HepG2 (cell line): ENCODE data around the gene PAXX. TPM values are rescaled to one million over a fixed set of nuclear protein-coding genes. Genes with fewer than 3 reads are reported as not detected.

Experiments
- ARID5B ChIP-seq: IDR thresholded peaks from 2 replicates; pipeline ENCODE4 v1.4.0; 2020; ENCODE audit warnings: mild to moderate bottlenecking, missing genetic modification reagents
- ARNT ChIP-seq: fragments of 450-650 bp; IDR thresholded peaks from 2 replicates; pipeline ENCODE4 v1.6.1; 2017
- DRAP1 ChIP-seq: IDR thresholded peaks from 2 replicates; pipeline ENCODE4 v1.6.1; 2016; ENCODE audit warnings: missing genetic modification reagents, missing compliant biosample characterization
- GFI1 ChIP-seq: sonication (generic); formaldehyde crosslinking; IDR thresholded peaks from 2 replicates; pipeline ENCODE4 v1.5.0; 2020; ENCODE audit warnings: missing genetic modification reagents, mild to moderate bottlenecking, borderline replicate concordance
- TEF ChIP-seq: sonication (generic); formaldehyde crosslinking; IDR thresholded peaks from 2 replicates; pipeline ENCODE4 v1.5.0; 2020; ENCODE audit warnings: missing genetic modification reagents
- XRCC5 ChIP-seq: fragments of 200-400 bp; formaldehyde crosslinking; optimal IDR thresholded peaks from 2 replicates; pipeline ENCODE3; 2017; ENCODE audit warnings: mild to moderate bottlenecking, low read length
- ZNF30 ChIP-seq: sonication (generic); formaldehyde crosslinking; IDR thresholded peaks from 2 replicates; pipeline ENCODE4 v1.5.0; 2020; ENCODE audit warnings: mild to moderate bottlenecking, missing genetic modification reagents
- ZNF572 ChIP-seq: sonication (generic); formaldehyde crosslinking; IDR thresholded peaks from 2 replicates; pipeline ENCODE4 v1.5.1; 2020; ENCODE audit warnings: mild to moderate bottlenecking, missing genetic modification reagents
- ZNF660 ChIP-seq: sonication (generic); formaldehyde crosslinking; IDR thresholded peaks from 2 replicates; pipeline ENCODE4 v1.5.1; 2020; ENCODE audit warnings: mild to moderate bottlenecking, low read depth, missing genetic modification reagents, borderline replicate concordance
- ZNF792 ChIP-seq: IDR thresholded peaks from 2 replicates; pipeline ENCODE4 v1.6.1; 2016
- polyA plus RNA-seq, 8 experiments: library from polyadenylated mRNA; depleted of rRNA in 3 of 8; stranded (reverse) in 7 of 8; unstranded in 1 of 8; fragments of >200 nt; fragmentation: Illumina TruSeq in 4 of 8; extraction: Trizol in 4 of 8; gene quantifications; 2 replicates each; pipeline versions ENCODE4 v1.2.1 to v1.2.3, GENCODE V29; 2011 to 2016; ENCODE audit warnings: low read depth in 4 of 8, missing spikeins in 1 of 8, mixed read lengths in 1 of 8; ENCODE audit not compliant: insufficient read depth in 1 of 8
- total RNA-seq, 5 experiments: library from RNA; depleted of rRNA; stranded (reverse); fragments of >200 nt; fragmentation: Illumina TruSeq; extraction: Trizol; gene quantifications; 2 replicates each; pipeline ENCODE4 v1.2.3, GENCODE V29; 2016; ENCODE audit warnings: low read depth in 1 of 5
- TF ChIP-seq, protein P1 (sequence below): sonication (generic); formaldehyde crosslinking; conservative IDR thresholded peaks from 2 replicates; pipeline ENCODE4 v1.4.0; 2020; ENCODE audit warnings: mild to moderate bottlenecking, missing genetic modification reagents, moderate library complexity
- TF ChIP-seq, protein P2 (sequence below): sonication (generic); formaldehyde crosslinking; IDR thresholded peaks from 2 replicates; pipeline ENCODE4 v1.9.0; 2022; ENCODE audit warnings: missing genetic modification reagents, mild to moderate bottlenecking, borderline replicate concordance
- TF ChIP-seq, protein P3 (sequence below): sonication (generic); formaldehyde crosslinking; IDR thresholded peaks from 2 replicates; pipeline ENCODE4 v1.5.0; 2020; ENCODE audit warnings: mild to moderate bottlenecking, missing genetic modification reagents, moderate library complexity

The PAXX gene
- total and polyA plus RNA-seq, 2 of the 13 experiments (the other 11 are each of a cell fraction or from before 2014, with no cell fraction given) = 14.0 to 31.9 TPM

DNA sequence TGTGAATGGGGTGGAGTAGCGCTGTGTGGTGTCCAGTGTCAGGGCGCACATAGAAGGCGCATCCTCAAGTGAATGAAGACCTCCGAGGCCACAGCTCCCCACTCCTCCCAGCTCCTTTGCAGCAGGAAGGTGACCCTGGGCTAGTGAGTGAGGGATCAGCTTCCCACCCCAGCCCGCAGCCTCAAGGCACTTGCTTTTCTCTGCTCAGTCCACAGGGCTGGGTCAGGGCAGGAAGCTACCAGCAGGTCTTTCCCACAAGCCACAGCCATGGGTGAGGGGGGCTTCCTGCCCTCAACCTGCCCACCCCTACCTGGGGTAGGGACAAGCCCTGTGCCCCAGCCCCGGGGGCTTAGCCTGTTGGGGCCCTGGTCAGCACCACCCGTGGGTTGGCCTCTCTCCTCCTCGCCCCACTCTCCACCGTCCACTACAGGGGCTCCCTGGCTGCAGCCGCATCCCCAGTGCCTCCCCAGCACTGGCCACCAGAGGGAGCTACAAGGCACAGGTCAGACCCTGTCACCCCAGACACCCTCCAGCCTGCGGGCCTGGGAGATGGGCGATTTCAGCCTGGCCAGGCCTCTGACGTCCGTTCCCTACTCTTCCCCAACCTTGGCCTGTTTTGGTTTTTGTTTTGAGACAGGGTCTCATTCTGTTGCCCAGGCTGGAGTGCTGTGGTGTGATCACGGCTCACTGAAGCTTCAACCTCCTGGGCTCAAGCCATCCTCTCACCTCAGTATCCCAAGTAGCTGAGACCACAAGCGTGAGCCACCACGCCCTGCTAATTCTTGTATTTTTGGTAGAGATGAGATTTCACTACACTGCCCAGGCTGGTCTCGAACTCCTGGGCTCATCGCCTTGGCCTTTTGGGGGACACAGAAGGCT is 37.1 kb downstream of the PAXX start (continued):
- TF ChIP-seq, protein P1, sequence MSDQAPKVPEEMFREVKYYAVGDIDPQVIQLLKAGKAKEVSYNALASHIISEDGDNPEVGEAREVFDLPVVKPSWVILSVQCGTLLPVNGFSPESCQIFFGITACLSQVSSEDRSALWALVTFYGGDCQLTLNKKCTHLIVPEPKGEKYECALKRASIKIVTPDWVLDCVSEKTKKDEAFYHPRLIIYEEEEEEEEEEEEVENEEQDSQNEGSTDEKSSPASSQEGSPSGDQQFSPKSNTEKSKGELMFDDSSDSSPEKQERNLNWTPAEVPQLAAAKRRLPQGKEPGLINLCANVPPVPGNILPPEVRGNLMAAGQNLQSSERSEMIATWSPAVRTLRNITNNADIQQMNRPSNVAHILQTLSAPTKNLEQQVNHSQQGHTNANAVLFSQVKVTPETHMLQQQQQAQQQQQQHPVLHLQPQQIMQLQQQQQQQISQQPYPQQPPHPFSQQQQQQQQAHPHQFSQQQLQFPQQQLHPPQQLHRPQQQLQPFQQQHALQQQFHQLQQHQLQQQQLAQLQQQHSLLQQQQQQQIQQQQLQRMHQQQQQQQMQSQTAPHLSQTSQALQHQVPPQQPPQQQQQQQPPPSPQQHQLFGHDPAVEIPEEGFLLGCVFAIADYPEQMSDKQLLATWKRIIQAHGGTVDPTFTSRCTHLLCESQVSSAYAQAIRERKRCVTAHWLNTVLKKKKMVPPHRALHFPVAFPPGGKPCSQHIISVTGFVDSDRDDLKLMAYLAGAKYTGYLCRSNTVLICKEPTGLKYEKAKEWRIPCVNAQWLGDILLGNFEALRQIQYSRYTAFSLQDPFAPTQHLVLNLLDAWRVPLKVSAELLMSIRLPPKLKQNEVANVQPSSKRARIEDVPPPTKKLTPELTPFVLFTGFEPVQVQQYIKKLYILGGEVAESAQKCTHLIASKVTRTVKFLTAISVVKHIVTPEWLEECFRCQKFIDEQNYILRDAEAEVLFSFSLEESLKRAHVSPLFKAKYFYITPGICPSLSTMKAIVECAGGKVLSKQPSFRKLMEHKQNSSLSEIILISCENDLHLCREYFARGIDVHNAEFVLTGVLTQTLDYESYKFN = no peak
- TF ChIP-seq DRAP1 (CRISPR knock-in tag) (no peak), GFI1 (no peak), ARID5B (CRISPR knock-in tag) (no peak), ZNF660 (no peak), XRCC5 (peak; percentile 69), ZNF792 (CRISPR knock-in tag) (peak; percentile 43; the same call in 1 of the 2 replicates), TEF (no peak), ZNF572 (0 out of 2 replicates have a peak, but pooled peaks have one; percentile 10), ARNT (no peak), ZNF30 (no peak)
- TF ChIP-seq, protein P2, sequence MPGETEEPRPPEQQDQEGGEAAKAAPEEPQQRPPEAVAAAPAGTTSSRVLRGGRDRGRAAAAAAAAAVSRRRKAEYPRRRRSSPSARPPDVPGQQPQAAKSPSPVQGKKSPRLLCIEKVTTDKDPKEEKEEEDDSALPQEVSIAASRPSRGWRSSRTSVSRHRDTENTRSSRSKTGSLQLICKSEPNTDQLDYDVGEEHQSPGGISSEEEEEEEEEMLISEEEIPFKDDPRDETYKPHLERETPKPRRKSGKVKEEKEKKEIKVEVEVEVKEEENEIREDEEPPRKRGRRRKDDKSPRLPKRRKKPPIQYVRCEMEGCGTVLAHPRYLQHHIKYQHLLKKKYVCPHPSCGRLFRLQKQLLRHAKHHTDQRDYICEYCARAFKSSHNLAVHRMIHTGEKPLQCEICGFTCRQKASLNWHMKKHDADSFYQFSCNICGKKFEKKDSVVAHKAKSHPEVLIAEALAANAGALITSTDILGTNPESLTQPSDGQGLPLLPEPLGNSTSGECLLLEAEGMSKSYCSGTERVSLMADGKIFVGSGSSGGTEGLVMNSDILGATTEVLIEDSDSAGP = peak; percentile 66
- TF ChIP-seq, protein P3, sequence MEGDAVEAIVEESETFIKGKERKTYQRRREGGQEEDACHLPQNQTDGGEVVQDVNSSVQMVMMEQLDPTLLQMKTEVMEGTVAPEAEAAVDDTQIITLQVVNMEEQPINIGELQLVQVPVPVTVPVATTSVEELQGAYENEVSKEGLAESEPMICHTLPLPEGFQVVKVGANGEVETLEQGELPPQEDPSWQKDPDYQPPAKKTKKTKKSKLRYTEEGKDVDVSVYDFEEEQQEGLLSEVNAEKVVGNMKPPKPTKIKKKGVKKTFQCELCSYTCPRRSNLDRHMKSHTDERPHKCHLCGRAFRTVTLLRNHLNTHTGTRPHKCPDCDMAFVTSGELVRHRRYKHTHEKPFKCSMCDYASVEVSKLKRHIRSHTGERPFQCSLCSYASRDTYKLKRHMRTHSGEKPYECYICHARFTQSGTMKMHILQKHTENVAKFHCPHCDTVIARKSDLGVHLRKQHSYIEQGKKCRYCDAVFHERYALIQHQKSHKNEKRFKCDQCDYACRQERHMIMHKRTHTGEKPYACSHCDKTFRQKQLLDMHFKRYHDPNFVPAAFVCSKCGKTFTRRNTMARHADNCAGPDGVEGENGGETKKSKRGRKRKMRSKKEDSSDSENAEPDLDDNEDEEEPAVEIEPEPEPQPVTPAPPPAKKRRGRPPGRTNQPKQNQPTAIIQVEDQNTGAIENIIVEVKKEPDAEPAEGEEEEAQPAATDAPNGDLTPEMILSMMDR (CRISPR knock-in tag) = peak; percentile 94
